Renal pelvis (tissue), 4 donors: Measurements from ENCODE around the gene LRRTM3. TPM values are rescaled to one million over a fixed set of nuclear protein-coding genes. Genes with fewer than 3 reads are reported as not detected.

Experiments
- DNase-seq: peaks from one replicate; pipeline ENCODE4 v3.0.0-alpha.2; 2013
- polyA plus RNA-seq, 3 donors: library from polyadenylated mRNA; unstranded; fragments of 120-200 nt; gene quantifications; one replicate each; pipeline ENCODE4 v1.2.1, GENCODE V29; 2013; ENCODE audit not compliant: insufficient read length in 3 of 3

Gene LRRTM3
- polyA plus RNA-seq, 3 donors, result 3.5 to 5.3 (median 5.0) TPM

DNA sequence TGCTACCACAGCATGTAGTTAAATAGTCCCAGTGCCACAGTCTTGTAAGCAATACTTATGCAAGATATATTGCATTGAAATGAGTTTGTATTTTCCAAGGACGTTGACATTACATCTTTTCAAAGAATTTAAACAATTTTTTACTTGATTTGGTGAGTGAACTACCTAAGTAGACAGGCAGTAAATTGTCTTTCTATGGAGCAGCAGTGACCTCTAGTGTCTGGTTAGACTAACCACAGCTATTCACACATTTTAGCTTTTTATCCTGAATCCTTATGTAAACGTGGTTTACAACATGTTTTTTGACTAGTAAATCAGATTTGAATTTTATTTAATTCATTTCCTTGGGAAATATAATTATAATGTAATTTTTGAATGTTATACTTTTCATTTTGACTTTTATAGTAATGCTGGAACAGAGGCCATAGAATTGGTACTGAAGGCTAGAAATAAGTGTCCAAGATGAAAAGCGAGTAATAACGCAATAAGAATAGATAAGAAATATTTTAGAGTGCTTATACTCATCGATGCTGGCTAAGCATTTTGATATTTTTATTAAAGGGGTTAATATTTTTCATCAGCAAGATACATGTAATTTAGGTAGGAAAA, 5.6 kb downstream of the LRRTM3 start:
- peak; percentile 58 for DNase-seq

DNA sequence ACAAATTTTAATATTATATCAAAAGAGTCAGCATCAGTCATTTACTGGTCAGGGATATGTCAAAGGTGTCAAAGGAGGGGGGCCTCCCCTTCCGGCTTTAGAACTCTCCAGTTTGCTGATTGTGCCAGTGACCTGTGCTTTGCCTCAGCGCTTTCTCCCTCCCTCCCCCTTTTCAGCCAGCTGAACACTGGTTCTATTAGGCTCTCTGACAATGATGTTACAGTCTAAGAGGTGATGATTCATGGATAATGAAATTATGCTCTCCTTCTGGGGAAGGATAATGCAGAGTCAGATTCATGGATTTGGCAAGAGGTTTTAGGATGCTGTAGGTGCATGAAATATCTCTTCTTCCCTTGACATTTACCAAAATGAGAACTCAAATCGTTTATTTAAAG, 6.1 kb downstream of the LRRTM3 start:
- no peak for DNase-seq

DNA sequence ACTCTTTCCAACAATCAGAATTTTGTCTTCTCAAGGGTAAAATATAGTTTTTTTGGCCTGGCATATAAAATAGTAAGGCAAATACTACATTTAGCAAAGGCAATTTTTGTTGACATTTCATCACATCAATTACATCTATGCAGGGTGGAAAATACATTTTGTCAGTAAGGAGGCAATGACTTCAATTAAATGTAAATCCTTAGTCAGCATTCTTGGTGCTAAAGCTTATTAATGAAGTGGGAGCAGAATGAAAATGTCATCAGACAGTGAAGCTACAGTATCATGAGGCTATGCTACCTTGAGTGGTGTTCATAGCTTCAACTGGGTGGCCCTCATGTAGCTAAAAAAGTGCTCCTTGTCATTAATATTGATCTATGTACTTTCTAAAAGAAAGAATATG, 8.9 kb downstream of the LRRTM3 start:
- DNase-seq, result no peak

DNA sequence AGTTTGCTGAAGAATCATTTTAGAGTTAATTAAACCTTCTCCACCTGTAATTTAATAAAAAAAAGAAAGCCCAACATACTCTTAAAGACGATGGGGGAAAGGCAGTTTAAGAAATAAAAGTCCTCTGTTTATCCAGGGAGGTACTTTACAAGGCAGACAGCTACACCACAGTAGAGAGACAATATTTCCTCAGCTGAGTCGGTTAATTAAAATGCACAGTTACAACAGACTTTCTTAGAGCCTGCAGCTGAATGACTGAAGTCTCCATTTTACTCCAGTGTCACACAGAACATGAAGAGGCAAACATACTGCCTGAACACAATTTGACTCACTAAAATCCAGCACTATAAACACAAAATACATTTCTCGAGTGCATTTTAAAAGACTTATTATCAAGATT, 15.1 kb downstream of the LRRTM3 start:
- DNase-seq, result no peak

DNA sequence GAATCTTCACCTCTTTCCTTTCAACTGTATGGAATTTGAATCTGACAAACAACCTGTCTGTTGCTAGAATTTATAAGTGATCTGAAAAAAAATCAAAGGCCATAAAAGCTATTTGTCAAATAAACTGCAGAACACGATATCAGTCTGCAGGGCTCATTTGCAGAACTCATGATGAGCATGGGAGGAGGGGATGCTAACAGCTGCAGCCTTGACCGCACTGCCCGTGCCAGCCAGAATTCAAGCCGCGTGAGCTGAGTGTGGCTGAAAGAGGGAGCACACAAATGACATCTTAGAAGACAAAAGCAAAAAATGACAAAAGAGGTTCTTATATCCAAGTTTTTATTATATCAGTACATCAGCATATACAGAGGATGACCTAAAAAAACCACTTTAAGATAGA, 15.7 kb downstream of the LRRTM3 start:
- DNase-seq, result no peak

DNA sequence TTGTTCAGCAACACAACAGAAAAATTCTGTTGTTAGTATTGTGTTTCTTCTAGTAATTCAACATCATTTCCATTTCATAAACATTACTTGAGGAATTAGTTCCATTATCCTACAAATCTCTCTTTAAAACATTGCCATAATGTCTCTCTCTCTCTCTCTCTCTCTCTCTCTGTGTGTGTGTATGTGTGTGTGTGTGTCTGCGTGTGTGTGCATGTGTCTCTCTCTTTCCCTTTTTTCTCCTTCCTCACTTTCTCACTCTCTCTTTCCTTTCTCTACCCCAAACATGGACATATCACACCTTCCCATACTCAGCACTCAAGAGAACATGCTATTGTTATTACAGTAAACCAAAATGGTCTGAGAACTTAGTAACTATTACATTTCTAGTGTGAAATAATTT, 16.6 kb downstream of the LRRTM3 start:
- DNase-seq, result no peak

DNA sequence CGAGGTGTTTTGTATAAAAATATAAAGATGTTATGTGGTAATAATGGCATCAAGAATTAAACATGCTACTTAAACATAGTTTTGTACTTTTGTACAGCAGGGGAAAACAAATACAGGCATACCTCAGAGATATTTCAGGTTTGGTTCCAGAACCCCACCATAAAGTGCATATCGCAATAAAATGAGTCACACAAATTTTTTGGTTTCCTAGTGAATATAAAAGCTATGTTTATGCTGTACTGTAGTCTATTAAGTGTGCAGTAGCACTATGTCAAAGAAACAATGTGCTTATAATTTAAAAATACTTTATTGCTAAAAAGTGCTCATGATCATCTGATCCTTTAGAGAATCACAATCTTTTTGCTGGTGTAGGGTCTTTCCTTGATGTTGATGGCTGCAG, 17.8 kb downstream of the LRRTM3 start:
- no peak for DNase-seq

DNA sequence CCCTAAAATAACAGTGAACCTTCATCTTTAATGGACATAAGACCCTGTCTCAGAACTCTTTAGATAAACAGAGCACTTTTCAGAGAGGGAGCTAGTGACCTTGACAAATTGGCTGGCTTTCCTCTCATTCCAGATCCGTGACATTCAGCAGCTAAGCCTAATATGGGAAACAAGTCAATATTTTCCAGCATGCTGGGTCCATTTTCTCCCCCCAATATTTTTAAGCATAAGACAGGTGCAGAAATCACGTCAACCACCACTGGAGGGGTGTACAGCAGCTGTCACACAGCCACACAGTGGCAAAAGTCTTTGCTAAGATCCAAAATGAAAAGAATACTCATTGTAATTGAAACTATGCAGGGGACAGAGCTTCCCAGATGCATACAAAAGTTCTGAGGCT, 26.1 kb downstream of the LRRTM3 start:
- DNase-seq, result no peak

DNA sequence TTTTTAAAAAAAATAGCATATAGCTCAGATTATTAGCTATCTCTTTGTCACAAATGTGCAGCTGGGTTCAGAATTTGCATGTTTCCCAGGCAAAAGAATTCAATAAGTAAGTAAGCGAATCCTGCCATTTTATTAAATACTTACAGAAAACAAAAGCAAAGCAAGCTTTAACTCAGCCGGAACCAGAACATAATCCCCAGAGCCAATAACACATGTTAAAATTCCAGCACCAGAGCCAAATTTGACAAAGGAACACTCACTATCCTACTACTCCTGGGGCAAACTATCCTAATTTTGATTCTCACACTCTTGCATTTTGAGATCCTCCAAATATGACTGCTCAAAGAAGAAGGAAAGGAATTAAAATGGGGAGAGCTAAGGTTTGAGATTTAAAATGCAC, 32.6 kb downstream of the LRRTM3 start:
- no peak for DNase-seq

DNA sequence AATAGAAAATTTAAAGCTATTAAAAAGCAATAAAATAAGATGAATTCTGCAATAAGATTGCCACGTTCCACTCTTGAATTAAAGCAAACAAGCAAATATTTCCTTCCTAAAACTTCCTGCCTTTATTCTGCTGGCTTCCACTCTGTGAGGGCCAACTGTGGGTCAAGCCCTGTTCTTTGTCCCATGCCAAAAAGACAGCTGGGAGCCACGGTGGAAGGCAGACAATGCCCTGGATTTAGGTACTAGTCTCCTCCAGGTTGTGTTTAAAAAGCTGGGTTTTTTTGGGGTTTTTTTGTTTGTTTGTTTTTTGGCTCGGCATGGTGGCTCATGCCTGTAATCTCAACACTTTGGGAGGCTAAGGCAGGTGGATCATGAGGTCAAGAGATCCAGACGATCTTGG, 39.1 kb downstream of the LRRTM3 start:
- no peak for DNase-seq

DNA sequence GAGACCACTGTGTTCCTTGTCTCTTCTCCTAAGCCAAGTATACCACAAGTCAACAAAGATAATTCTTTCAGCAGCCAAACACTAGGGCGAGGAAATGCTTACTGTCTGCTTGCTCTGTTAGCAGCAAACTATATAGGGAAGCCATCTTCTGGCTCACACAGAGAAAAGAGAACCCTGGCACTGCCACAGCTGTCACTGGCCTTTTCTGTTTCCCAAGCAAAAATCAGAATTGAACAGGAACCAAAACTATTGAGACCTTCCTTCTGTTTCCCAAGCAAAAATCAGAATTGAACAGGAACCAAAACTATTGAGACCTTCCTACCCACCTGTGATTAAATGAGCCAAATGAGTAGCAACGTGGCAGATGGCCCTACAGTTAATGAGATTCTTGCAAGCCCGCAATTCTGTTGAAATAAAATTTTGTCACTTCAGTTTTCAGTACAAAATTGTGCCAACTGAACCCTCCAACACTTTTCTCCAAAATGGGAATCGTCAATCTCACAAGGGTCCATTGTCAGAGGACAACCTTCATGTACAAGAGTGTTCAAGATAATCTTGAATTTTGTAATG, 54.5 kb downstream of the LRRTM3 start:
- no peak for DNase-seq

DNA sequence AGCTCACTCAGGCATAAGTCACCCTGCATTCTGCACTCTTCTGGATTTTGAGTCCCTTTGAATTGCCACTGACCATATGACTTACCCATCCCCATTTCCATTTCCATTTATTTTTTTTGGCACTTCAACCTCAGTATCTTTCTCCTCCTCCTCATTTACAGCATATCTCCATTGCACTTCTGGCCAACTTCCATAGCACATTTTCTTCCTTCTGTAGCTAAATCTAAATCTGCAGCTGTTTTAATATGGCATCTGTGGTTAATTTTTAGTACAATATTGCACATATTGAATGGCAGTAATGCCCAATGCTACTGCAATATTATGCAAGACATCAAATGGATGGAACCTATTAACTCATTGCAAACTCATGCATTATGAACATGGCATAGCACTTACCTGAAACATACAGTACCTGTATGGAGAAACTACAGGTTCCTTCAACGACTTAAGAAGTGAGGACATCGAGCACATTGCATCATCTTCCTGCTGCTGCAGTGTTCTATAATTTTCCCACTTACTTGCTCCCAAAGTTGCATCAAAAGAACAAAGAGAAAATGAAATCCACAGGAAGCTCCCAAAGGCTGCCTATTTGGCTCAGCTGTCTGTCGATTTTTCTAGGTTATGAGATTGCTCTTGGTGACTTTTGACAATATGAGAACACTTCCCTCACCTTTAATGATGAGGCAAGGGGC, 55.7 kb downstream of the LRRTM3 start:
- no peak for DNase-seq

DNA sequence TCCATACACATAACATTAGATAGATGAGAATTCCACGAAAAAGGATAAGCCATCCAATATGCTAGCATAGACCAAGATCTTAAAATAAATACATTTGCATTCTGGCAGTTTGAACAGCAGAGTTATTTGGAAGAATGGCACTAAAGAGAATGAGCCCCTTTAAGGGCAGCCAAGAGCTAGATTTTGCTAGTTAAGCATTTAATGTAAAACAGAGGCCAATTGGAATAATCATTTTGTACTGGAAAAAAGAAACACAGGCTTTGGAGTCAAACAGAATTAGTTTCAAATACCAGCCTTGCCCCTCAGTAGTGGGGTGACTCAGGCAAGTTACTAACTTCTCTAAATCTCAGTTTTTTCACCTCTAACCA, 56.2 kb downstream of the LRRTM3 start:
- no peak for DNase-seq

DNA sequence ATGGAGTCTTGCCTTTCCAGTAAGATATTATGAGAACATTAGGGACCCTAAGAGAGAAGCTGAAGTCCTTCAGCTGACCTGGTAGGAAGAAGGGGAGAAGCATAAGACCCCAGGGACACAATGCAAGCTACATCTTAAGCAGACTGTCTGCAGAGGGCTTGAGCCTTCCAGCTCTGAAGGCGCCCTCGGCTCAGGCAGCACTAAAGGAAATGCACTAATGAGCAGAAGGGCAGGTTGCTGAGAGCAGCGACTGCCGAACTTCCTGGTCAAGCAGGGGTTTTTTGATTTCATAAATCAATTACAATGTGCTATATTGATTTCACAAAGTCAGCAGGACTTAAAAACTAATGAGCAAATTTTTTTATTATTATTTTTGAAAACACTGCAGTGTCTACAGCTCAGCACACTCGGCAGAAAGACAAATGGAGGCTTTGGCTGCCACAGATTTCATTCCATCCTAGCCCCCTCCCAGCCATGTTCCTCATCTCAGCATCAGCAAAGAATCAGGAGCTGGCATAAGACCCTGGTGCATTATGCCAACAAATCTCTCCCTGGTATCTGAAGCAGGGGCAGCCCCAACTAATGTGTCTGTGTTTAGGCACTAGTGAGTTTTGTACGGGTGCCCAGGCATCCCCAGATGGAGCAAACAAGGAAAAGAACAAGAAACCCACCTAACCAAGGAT, 57.1 kb downstream of the LRRTM3 start:
- no peak for DNase-seq

DNA sequence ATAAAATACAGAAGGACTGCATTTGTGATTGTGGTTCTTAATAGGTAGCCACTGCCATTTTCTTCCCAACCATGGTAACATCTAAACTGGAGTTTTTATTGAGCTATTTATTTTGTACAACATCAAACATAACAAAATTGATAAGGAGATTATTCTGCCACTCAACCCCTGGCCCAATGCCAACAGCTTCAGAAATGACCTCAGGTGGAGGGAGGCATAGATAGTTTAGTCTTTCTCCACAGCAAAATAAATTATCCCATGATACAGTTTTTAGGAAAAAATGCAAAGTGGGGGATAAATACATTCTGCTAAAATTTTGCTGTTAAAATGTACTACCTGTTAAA, 57.6 kb downstream of the LRRTM3 start:
- DNase-seq, result no peak

DNA sequence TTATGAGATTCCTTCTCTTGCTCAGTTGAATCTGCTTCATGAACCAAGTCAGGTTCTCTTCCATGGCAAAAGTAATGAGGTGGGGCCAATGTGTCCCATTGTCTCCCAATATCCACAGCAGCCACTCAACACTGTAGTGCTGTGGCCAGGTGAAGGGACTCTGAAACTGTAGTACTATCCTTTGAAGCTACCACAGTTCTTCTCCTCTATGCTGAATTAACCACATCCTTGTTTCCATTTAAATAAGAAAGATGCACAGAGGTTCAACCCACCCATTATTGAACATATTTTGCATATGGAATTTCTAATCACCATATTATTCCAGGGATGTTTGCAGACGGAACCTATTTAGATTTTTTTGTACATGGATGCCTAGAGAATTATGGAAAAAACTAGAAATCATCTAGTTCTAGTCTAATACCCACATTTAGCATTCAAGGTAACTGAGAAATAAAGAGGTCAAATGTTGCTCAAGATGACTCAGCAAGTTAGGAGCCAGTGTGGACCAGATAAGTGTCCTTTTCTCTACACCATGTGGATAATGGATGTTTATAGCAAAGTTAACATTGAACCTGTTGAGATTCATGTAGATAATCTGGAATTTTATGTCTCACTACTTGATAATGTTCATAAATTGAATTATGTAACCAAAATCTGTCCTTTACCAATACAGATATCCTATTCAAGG, 64.5 kb downstream of the LRRTM3 start:
- DNase-seq, result no peak

DNA sequence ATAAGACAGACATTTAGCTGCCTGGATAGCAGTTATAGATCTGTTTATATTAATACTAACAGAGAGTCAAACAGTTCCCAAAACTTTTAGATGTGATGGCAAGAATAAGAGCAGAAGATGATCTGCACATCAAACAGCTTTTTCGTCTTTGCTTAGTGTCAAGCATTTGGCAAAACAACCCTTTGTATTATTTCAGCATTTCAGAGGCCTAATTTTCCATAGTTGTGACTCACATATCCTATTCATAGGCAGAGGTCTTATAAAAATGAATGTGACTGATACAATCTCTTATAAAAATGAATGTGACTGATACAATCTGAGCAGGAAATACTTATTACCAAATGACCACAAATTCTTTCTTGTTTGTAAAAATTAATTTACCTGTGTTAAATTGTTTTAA, 71.2 kb downstream of the LRRTM3 start:
- DNase-seq, result no peak

DNA sequence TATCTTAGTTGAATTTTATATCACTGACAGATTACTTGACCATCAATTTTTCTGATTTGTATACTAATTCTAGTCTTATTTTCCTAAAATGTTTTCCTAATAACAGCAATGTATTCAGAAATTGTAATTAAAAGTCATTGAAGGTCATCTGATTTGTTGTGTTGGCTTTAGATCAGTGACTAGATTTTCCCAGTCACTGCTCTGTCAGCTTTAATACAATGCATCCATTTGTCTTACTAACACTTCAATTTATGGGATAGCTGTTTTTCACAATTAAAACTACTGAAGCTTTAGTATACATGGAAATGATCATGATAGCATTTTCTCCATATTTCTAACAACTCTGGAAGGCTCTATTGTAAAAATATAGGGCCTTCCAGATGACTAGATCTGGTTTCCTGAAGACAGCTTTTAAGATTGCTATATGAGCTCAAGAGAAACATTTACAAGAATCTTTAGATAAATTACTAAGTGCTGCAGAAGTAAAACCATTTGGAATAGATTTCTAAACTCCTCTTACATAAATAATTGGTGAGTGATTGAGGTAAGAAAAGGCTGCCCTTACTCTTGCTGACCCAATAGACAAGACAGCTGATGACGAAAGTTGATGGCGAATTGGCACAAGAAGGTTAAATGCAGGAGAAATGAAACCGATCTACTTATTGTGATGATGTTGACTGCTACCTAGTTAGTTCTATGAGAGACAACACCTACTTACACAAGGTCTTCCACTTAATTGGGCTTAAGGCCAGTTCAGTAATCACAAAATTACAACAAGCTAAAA, 74.1 kb downstream of the LRRTM3 start:
- DNase-seq, result no peak

DNA sequence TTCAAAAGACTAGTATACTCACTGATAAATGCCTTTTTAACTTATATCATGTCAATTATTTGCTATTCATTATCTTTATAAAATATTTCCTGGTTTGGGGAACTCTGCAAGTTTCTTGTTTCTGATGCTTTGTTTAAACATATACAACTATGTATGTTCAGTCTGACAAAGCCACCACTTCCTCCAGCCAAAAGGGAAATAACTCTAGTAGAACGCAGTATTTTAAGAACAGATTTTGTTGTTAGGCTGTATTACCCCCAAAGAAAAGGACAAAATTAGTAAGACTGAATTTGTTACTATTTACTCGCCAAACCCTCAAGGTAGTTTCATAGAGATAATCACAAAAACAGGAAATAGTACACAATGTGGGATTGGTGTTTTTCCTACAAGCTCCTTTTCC, 78.9 kb downstream of the LRRTM3 start:
- no peak for DNase-seq

DNA sequence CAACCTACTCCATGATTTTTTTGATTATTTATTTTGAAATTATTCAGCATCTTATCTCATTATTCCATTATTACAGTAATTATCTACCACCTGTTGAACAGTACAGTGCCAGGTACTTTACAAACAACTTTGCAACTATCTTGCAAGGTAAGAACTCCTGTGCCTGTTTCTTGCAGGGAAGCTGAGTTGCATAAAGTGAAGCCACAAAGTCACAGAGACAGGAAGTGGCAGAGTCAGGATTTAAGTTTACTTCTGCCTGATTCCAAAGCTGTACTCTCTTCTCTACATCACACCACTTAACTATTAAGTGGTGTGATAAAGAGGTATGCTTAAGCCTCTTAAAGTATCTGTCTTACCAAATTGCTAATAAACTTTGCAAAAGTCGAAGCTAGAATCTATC, 80.1 kb downstream of the LRRTM3 start:
- DNase-seq, result no peak

DNA sequence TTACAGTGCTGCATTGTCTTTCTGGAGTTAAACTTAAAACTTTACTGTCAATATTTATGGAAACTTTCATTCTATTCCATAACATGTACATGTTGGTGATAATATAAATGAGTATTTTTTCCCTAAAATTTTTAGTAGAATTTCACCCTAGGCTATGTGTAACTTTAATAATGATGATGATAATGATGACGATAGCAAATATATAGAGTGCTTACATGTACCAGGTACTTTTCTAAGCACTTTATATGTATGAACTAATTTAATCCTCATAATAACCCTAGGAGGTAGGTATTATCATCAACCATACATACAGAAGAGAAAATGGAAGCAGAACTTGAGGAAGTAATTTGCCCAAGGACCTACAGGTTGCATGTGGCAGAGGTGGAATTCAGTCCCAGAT, 85.6 kb downstream of the LRRTM3 start:
- DNase-seq, result no peak

DNA sequence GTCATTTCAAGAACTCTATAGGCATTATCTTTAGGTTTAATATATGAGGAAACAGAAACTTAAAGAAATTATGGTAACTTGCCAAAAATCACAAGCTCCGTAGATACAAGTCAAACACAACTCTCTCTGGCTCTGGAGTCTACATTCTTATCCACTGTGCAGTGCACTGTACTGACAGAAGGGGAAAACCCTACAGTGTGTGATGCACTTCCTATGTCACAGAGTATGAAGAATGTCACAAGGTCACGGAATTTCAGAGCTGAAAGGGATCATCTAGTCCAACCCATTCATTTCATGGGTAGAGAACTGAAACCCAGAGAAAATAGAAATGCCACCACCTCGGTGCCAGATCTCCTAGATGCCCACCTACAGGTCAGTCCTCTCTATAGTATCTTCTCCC, 86.1 kb downstream of the LRRTM3 start:
- DNase-seq, result no peak
